Smooth muscle cell (in vitro differentiated cells): ENCODE measurements around the gene SYT6. TPM values are rescaled to one million over a fixed set of nuclear protein-coding genes. Genes with fewer than 3 reads are reported as not detected.

Experiments used
- DNase-seq: peaks from one replicate; lab custom pipeline; 2025; ENCODE audit not compliant: unreplicated experiment; lab: John Stamatoyannopoulos, UW
- H2AFZ ChIP-seq: fragments of 200-600 bp; sonication (generic); 2 replicates; pipeline ENCODE4 v1.6.0; 2016; ENCODE audit warnings: antibody characterized with exemption, low read depth, mild to moderate bottlenecking
- H3F3A ChIP-seq: fragments of 200-600 bp; sonication (generic); 2 replicates; pipeline ENCODE4 v1.6.0; 2017; ENCODE audit warnings: antibody characterized with exemption, low read depth
- H3K27ac ChIP-seq: fragments of 200-600 bp; sonication (generic); 2 replicates; pipeline ENCODE4 v1.5.1; 2016; ENCODE audit warnings: low read depth, mild to moderate bottlenecking
- H3K27me3 ChIP-seq: fragments of 200-600 bp; sonication (generic); 2 replicates; pipeline ENCODE4 v1.6.1; 2016; ENCODE audit warnings: low read depth, mild to moderate bottlenecking
- H3K36me3 ChIP-seq: fragments of 200-600 bp; sonication (generic); 2 replicates; pipeline ENCODE4 v1.5.1; 2016; ENCODE audit warnings: low read depth
- H3K4me1 ChIP-seq: fragments of 200-600 bp; sonication (generic); 2 replicates; pipeline ENCODE4 v1.5.1; 2016; ENCODE audit warnings: low read depth
- H3K4me2 ChIP-seq: fragments of 200-600 bp; sonication (generic); 2 replicates; pipeline ENCODE4 v1.6.0; 2016; ENCODE audit warnings: mild to moderate bottlenecking
- H3K4me3 ChIP-seq: fragments of 200-600 bp; sonication (generic); 2 replicates; pipeline ENCODE4 v1.5.1; 2016; ENCODE audit warnings: mild to moderate bottlenecking
- H3K79me2 ChIP-seq: fragments of 200-600 bp; sonication (generic); 2 replicates; pipeline ENCODE4 v1.6.0; 2016; ENCODE audit warnings: low read depth, mild to moderate bottlenecking
- H3K9ac ChIP-seq: fragments of 200-600 bp; sonication (generic); 2 replicates; pipeline ENCODE4 v1.6.0; 2016; ENCODE audit warnings: low read depth
- H3K9me3 ChIP-seq: fragments of 200-600 bp; sonication (generic); replicated peaks from 2 replicates; pipeline ENCODE4 v1.5.1; 2016; ENCODE audit warnings: low read depth
- H4K20me1 ChIP-seq: fragments of 200-600 bp; sonication (generic); 2 replicates; pipeline ENCODE4 v1.6.0; 2016; ENCODE audit warnings: low read depth
- CTCF ChIP-seq: fragments of 200-600 bp; sonication (generic); IDR thresholded peaks from 2 replicates; pipeline ENCODE4 v1.5.1; 2017; ENCODE audit warnings: borderline replicate concordance, mild to moderate bottlenecking, antibody characterized with exemption; ENCODE audit not compliant: insufficient read depth, poor library complexity, severe bottlenecking
- WGBS: methylation state at CpG from one replicate; pipeline ENCODE4 v1.1.7; 2016; ENCODE audit warnings: low lambda C conversion rate; 5-methylcytosine and 5-hydroxymethylcytosine counted together
- polyA plus RNA-seq: library from polyadenylated mRNA; unstranded; fragments of >200 nt; fragmentation: Nextera tagmentation; extraction: Ambion mirVana; gene quantifications from 2 replicates; pipeline ENCODE4 v1.2.1, GENCODE V29; 2016
- total RNA-seq: library from RNA; depleted of rRNA; stranded (reverse); fragments of >200 nt; gene quantifications from 2 replicates; pipeline ENCODE4 v1.2.3, GENCODE V29; 2014

The SYT6 gene
- total and polyA plus RNA-seq, 2 experiments from 2014 or later: not detected

- WGBS: 99% methylated on average over 10 of the region's 10 CpGs
- DNase-seq: no peak
- no peak overlapping the region for H2AFZ ChIP-seq
Observed at GRCh38 chr1:114139540-114139939, 14.1 kb downstream of the SYT6 start.

DNA sequence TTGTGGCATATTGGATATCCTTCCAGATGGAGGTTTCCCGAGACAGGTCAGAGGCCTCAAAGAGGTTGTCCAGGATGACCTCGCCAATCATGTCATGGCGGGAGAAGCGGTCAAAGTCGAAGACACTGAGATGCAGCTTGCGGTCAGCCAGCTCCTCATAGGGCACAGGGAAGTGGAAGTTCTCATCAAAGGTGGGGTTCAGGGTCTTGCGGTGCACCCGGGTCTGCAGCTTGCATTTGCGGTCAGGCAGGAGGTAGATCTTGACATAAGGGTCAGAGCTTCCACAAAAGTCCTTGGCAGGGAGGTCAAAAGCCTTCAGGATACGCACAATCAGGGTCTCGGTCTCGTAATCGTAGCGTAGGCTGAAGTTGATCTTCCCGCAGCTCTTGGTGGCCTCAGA lies 16.2 kb downstream of the SYT6 start:
- H3K27me3 ChIP-seq: no peaks in the 10 kb centered on the region
- H3K4me1 ChIP-seq: no peaks in the 10 kb centered on the region
- no peak overlapping the region for H3K4me3 ChIP-seq
- H2AFZ ChIP-seq: no peak overlapping the region
- TF ChIP-seq CTCF: no peak
- no peaks in the 10 kb centered on the region for H4K20me1 ChIP-seq
- H3K4me2 ChIP-seq: no peak overlapping the region
- DNase-seq: no peak
- H3K36me3 ChIP-seq: no peaks in the 10 kb centered on the region
- 98% methylated on average over 15 of the region's 15 CpGs for WGBS
- H3F3A ChIP-seq: no peaks in the 10 kb centered on the region
- no peaks in the 10 kb centered on the region for H3K9me3 ChIP-seq
- H3K79me2 ChIP-seq: no peaks in the 10 kb centered on the region
- H3K9ac ChIP-seq: no peak overlapping the region
- H3K27ac ChIP-seq: no peak overlapping the region

More at GRCh38 chr1:114139540-114139939, 14.1 kb downstream of the SYT6 start:
- no peak for TF ChIP-seq CTCF
- H3K9me3 ChIP-seq: no peaks in the 10 kb centered on the region
- H3K9ac ChIP-seq: no peak overlapping the region
- no peaks in the 10 kb centered on the region for H4K20me1 ChIP-seq
- no peaks in the 10 kb centered on the region for H3K4me1 ChIP-seq
- no peak overlapping the region for H3K4me3 ChIP-seq
- H3F3A ChIP-seq: no peaks in the 10 kb centered on the region
- no peak overlapping the region for H3K27ac ChIP-seq
- H3K79me2 ChIP-seq: no peaks in the 10 kb centered on the region
- no peaks in the 10 kb centered on the region for H3K36me3 ChIP-seq
- H3K4me2 ChIP-seq: no peak overlapping the region
- no peaks in the 10 kb centered on the region for H3K27me3 ChIP-seq

DNA sequence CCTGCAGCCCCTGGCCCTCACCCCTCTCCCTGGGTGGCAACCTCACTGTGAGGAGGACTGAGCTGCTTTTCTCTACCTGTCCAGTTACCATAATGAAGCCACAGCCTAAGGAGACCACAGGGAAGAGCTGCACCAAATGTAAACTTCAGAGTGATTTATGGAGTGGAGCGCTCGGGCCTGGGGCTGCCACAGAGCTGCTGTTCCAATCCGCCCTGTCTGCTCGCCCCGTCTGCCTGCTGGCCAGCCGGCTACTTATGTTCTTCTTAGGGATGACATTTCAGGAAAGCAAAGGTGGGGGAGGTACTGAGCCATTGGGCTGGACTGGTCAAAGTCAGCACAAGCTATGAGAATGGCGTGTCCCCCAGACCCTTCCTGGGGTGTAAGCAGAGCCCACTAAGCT lies 17.9 kb downstream of the SYT6 start:
- H3K4me2 ChIP-seq: no peak overlapping the region
- H3F3A ChIP-seq: no peaks in the 10 kb centered on the region
- H3K79me2 ChIP-seq: no peaks in the 10 kb centered on the region
- no peak overlapping the region for H2AFZ ChIP-seq
- no peaks in the 10 kb centered on the region for H3K9me3 ChIP-seq
- H3K27me3 ChIP-seq: no peaks in the 10 kb centered on the region
- H3K4me3 ChIP-seq: no peak overlapping the region
- no peaks in the 10 kb centered on the region for H3K4me1 ChIP-seq
- H3K9ac ChIP-seq: no peak overlapping the region
- H3K27ac ChIP-seq: no peak overlapping the region
- no peak for DNase-seq
- H4K20me1 ChIP-seq: no peaks in the 10 kb centered on the region
- TF ChIP-seq CTCF: no peak
- WGBS: 67% methylated on average over 7 of the region's 7 CpGs
- no peaks in the 10 kb centered on the region for H3K36me3 ChIP-seq

GRCh38 chr1:114134518-114134917 lies 19.2 kb downstream of the SYT6 start:
- no peak overlapping the region for H2AFZ ChIP-seq
- no peaks in the 10 kb centered on the region for H3K36me3 ChIP-seq
- H4K20me1 ChIP-seq: no peaks in the 10 kb centered on the region
- no peaks in the 10 kb centered on the region for H3F3A ChIP-seq
- H3K9ac ChIP-seq: no peak overlapping the region
- no peak for TF ChIP-seq CTCF
- no peak overlapping the region for H3K4me3 ChIP-seq
- no peak overlapping the region for H3K27ac ChIP-seq
- no peak overlapping the region for H3K4me2 ChIP-seq
- no peak for DNase-seq
- no peaks in the 10 kb centered on the region for H3K27me3 ChIP-seq
- no peaks in the 10 kb centered on the region for H3K9me3 ChIP-seq
- no peaks in the 10 kb centered on the region for H3K79me2 ChIP-seq
- WGBS: 83% methylated on average over 4 of the region's 4 CpGs
- no peaks in the 10 kb centered on the region for H3K4me1 ChIP-seq
